ENCODE data around the gene PCSK7. TPM values are rescaled to one million over a fixed set of nuclear protein-coding genes. Genes with fewer than 3 reads are reported as not detected.
A peak's percentile ranks its signal among the peaks of the same experiment; 100 is the strongest.

PCSK7 gene
- total RNA-seq, 2 donors from 2014 or later: 25.9 to 86.0 TPM

GRCh38 chr11:117220568-117220967 lies 11.3 kb downstream of the PCSK7 start:
- Histone ChIP-seq H3K36me3 (replicated peaks in 1 of 2; ENCODE audit: insufficient read depth in 1 of 2, low read depth in 2 of 2) (peaks cover 0 to 13% of the 10 kb centered on the region in 2 donors), H3K4me1 (peaks cover 37% of the 10 kb centered on the region), H3K4me3 (no peak overlapping the region), H3K27ac (peak overlapping the region; percentile 30 to 65 (median 52)), H3K27me3 (no peaks in the 10 kb centered on the region), H3K9me3 (no peaks in the 10 kb centered on the region)
- 47 to 56% methylated on average over 8 to 9 of the region's 9 CpGs for WGBS, 2 donors
- TF ChIP-seq CTCF (IDR thresholded peaks at IDR 0.05) (no peak), POLR2A (IDR thresholded peaks at IDR 0.05) (no peak)
- intact Hi-C loops (cut with DNase I): loop anchor here (10.0 kb wide), 1 partner anchor 346 kb away; no protein-coding TSS in a partner anchor
- DNase-seq (peak in 3 of 4 donors; percentile 50 to 69 (median 57)), ATAC-seq (peak; percentile 49)

GRCh38 chr11:117219995-117220394 lies 11.9 kb downstream of the PCSK7 start:
- ATAC-seq (no peak), DNase-seq (no peak)
- TF ChIP-seq POLR2A (IDR thresholded peaks at IDR 0.05) (no peak), CTCF (IDR thresholded peaks at IDR 0.05) (no peak)
- intact Hi-C loops (cut with DNase I): loop anchor here (10.0 kb wide), 2 partner anchors 345 to 455 kb away; no protein-coding TSS in a partner anchor
- WGBS, 2 donors: 71 to 78% methylated on average over 4 of the region's 4 CpGs
- Histone ChIP-seq H3K36me3 (replicated peaks in 1 of 2; ENCODE audit: insufficient read depth in 1 of 2, low read depth in 2 of 2) (peaks cover 0 to 13% of the 10 kb centered on the region in 2 donors), H3K27ac (peak overlapping the region in 3 of 4 donors; percentile 50 to 65 (median 55)), H3K4me1 (peaks cover 37% of the 10 kb centered on the region), H3K27me3 (no peaks in the 10 kb centered on the region), H3K4me3 (no peak overlapping the region), H3K9me3 (no peaks in the 10 kb centered on the region)

- H3K4me3 ChIP-seq: no peak overlapping the region
- H3K4me1 ChIP-seq: peaks cover 37% of the 10 kb centered on the region
- peak overlapping the region in 3 of 4 donors; percentile 7 to 65 (median 50) for H3K27ac ChIP-seq
- TF ChIP-seq POLR2A (IDR thresholded peaks at IDR 0.05) (no peak), CTCF (IDR thresholded peaks at IDR 0.05) (no peak)
- 73 to 80% methylated on average over 1 to 8 of the region's 8 CpGs for WGBS, 2 donors
- peaks cover 0 to 13% of the 10 kb centered on the region in 2 donors for H3K36me3 ChIP-seq (replicated peaks in 1 of 2; ENCODE audit: insufficient read depth in 1 of 2, low read depth in 2 of 2)
- intact Hi-C loops (cut with DNase I): loop anchor here (10.0 kb wide), 1 partner anchor 455 kb away; no protein-coding TSS in a partner anchor
- H3K9me3 ChIP-seq: no peaks in the 10 kb centered on the region
- DNase-seq (no peak), ATAC-seq (no peak)
- H3K27me3 ChIP-seq: no peaks in the 10 kb centered on the region
These were observed 12.4 kb downstream of the PCSK7 start for GRCh38 chr11:117219455-117219854.

GRCh38 chr11:117219001-117219400 lies 12.9 kb downstream of the PCSK7 start:
- peak overlapping the region in 3 of 4 donors; percentile 7 to 65 (median 50) for H3K27ac ChIP-seq
- no peak for TF ChIP-seq POLR2A (IDR thresholded peaks at IDR 0.05)
- no peaks in the 10 kb centered on the region for H3K27me3 ChIP-seq
- no peak overlapping the region for H3K4me3 ChIP-seq
- peaks cover 0 to 15% of the 10 kb centered on the region in 2 donors for H3K36me3 ChIP-seq (replicated peaks in 1 of 2; ENCODE audit: insufficient read depth in 1 of 2, low read depth in 2 of 2)
- peaks cover 37% of the 10 kb centered on the region for H3K4me1 ChIP-seq
- no peak for ATAC-seq
- WGBS, 2 donors: 40% methylated on average over 9 of the region's 9 CpGs; no CpG with 5 or more reads in 1 of the 2 donors
- no peaks in the 10 kb centered on the region for H3K9me3 ChIP-seq
- DNase-seq: peak in 1 of 4 donors; percentile 54
- intact Hi-C loops (cut with DNase I): loop anchor here (10.0 kb wide), 1 partner anchor 454 kb away; no protein-coding TSS in a partner anchor

GRCh38 chr11:117218133-117218915 lies 13.5 kb downstream of the PCSK7 start:
- intact Hi-C loops (cut with DNase I): loop anchor here (10.0 kb wide), 1 partner anchor 454 kb away; no protein-coding TSS in a partner anchor
- Histone ChIP-seq H3K27me3 (no peaks in the 10 kb centered on the region), H3K27ac (peak overlapping the region in 2 of 4 donors; percentile 50 to 65), H3K4me1 (peaks cover 37% of the 10 kb centered on the region), H3K4me3 (no peak overlapping the region), H3K9me3 (no peaks in the 10 kb centered on the region), H3K36me3 (replicated peaks in 1 of 2; ENCODE audit: insufficient read depth in 1 of 2, low read depth in 2 of 2) (peaks cover 0 to 13% of the 10 kb centered on the region in 2 donors)
- ATAC-seq: no peak
- 65 to 72% methylated on average over 15 of the region's 15 CpGs for WGBS, 2 donors
- peak in 1 of 4 donors; percentile 69 for DNase-seq
- no peak for TF ChIP-seq CTCF (IDR thresholded peaks at IDR 0.05)

Data from body of pancreas (tissue), 4 donors.